ENCODE data around the gene PER1. TPM values are rescaled to one million over a fixed set of nuclear protein-coding genes. Genes with fewer than 3 reads are reported as not detected.

PER1 gene
- total RNA-seq, 1 donor from 2014 or later, result 30.0 TPM

DNA sequence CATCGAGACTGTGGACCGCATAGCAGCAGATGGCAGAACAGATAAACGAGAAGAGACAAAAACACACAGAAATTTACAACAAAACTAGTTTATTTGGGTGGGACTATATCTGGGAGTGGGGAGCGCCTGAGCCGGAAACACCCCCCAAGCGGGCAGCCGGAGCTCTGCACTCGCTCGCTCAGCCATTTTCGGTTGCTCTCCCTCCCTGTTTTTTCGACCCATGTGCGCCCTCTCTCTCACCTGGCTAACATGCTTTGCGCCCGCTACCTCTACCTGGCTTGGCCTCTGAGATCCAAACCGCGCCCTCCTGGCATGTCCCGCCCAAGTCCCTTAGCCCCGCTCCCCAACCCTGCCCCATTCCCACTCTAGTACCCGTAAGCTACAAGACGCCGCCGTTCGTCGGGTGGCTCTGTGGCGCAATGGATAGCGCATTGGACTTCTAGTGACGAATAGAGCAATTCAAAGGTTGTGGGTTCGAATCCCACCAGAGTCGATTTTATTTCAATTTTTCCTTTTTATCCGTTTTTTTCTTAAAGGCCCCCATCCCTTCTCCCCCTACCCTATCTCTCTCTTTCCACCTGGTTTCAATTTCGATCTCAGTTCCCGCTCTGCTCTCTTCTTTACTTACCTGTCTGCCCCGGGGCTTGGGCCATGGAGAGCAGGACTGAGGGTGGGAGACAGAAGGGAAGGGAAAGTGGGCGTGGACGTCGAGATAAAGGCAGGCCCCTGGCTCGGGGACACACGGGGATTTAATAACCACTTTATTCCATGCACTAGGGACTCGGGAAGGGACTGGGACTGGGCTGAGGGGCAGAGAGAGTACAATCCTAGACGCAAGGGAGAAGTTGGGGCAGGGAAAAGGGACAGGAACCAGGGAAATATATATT, 31.4 kb downstream of the PER1 start:
- Mint-ChIP-seq H3K9me3 (ENCODE audit: unreplicated experiment) (no peaks in the 10 kb centered on the region), H3K27ac (ENCODE audit: unreplicated experiment) (peak overlapping the region; percentile 91), H3K27me3 (ENCODE audit: unreplicated experiment) (peaks cover 53% of the 10 kb centered on the region), H3K4me3 (ENCODE audit: unreplicated experiment) (peak overlapping the region; percentile 93), H3K36me3 (ENCODE audit: low read depth, unreplicated experiment) (peaks cover 24% of the 10 kb centered on the region), H3K4me1 (ENCODE audit: unreplicated experiment) (peaks cover 57% of the 10 kb centered on the region)
- peak; percentile 71 for DNase-seq (ENCODE audit: low spot score)
- no peak for TF ChIP-seq CTCF (IDR thresholded peaks at IDR 0.05; ENCODE audit: unreplicated experiment)

- no peak for TF ChIP-seq CTCF (IDR thresholded peaks at IDR 0.05; ENCODE audit: unreplicated experiment)
- H3K27me3 Mint-ChIP-seq (ENCODE audit: unreplicated experiment), result peaks cover 50% of the 10 kb centered on the region
- peaks cover 49% of the 10 kb centered on the region for H3K4me1 Mint-ChIP-seq (ENCODE audit: unreplicated experiment)
- DNase-seq (ENCODE audit: low spot score), result peak; percentile 93
- peak overlapping the region; percentile 91 for H3K27ac Mint-ChIP-seq (ENCODE audit: unreplicated experiment)
- H3K9me3 Mint-ChIP-seq (ENCODE audit: unreplicated experiment), result no peaks in the 10 kb centered on the region
- H3K36me3 Mint-ChIP-seq (ENCODE audit: low read depth, unreplicated experiment), result peaks cover 22% of the 10 kb centered on the region
- H3K4me3 Mint-ChIP-seq (ENCODE audit: unreplicated experiment), result peak overlapping the region; percentile 93
Observed at GRCh38 chr17:8119581-8120519, 32.4 kb downstream of the PER1 start.

- peaks cover 18% of the 10 kb centered on the region for H3K36me3 Mint-ChIP-seq (ENCODE audit: low read depth, unreplicated experiment)
- DNase-seq (ENCODE audit: low spot score), result peak; percentile 87
- peak overlapping the region; percentile 93 for H3K4me3 Mint-ChIP-seq (ENCODE audit: unreplicated experiment)
- peaks cover 41% of the 10 kb centered on the region for H3K4me1 Mint-ChIP-seq (ENCODE audit: unreplicated experiment)
- H3K27me3 Mint-ChIP-seq (ENCODE audit: unreplicated experiment), result peaks cover 46% of the 10 kb centered on the region
- TF ChIP-seq CTCF (IDR thresholded peaks at IDR 0.05; ENCODE audit: unreplicated experiment), result peak; percentile 78
- H3K9me3 Mint-ChIP-seq (ENCODE audit: unreplicated experiment), result no peaks in the 10 kb centered on the region
- H3K27ac Mint-ChIP-seq (ENCODE audit: unreplicated experiment), result peak overlapping the region; percentile 88
Observed at GRCh38 chr17:8118769-8119580, 33.2 kb downstream of the PER1 start.

DNA sequence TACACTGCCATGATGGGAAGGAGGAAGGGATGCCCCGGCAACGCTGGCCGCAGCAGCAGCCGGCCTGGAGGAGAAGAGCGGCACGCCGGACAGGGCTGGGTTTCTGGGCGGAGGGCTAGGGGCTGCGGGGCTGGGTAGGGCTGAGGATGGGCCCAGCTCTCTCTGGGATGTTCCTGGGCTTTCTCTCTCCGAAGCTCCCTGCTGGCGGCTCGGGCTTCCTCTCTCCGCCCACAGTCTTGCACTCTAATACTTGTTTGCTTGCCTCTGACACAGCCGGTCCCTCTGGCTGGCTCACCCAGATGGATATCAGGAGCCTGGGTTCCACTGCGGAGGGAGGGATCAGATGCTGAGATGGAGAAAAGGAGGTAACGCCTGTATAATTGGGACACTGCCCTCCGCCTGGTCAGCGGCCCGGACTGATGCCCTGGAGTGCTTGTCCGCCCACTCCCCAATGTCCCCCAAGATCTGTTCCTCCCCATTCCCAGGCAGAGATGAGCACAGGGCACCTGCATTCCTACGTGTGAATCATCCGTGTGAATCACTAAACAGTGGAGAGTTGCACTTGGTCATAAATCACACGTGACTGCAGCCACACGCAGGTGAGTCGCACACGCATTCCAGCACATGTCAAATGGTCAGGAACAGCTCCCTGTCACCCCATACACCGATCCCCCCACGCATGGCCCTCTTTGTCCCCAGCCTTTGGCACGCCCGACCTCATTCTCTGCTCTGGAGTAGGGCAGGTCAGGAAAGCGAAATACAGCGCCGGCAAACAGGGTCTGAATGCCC, 34.0 kb downstream of the PER1 start, which contains the start of gene ALOXE3:
TSS of gene ALOXE3 (minus strand) at position 535 of the 789 bp plus-strand sequence. CDS start at position 11, 524 bp downstream.
- Mint-ChIP-seq H3K36me3 (ENCODE audit: low read depth, unreplicated experiment) (peaks cover 18% of the 10 kb centered on the region), H3K4me3 (ENCODE audit: unreplicated experiment) (peak within 1 kb of the TSS; percentile 93), H3K9me3 (ENCODE audit: unreplicated experiment) (no peaks in the 10 kb centered on the region), H3K27me3 (ENCODE audit: unreplicated experiment) (peaks cover 43% of the 10 kb centered on the region), H3K4me1 (ENCODE audit: unreplicated experiment) (peaks cover 35% of the 10 kb centered on the region), H3K27ac (ENCODE audit: unreplicated experiment) (peak within 1 kb of the TSS; percentile 88)
- no peak for TF ChIP-seq CTCF (IDR thresholded peaks at IDR 0.05; ENCODE audit: unreplicated experiment)
- no peak for DNase-seq (ENCODE audit: low spot score)
